Measurements from ENCODE around the gene MUC13. TPM values are rescaled to one million over a fixed set of nuclear protein-coding genes. Genes with fewer than 3 reads are reported as not detected.

MUC13 gene
- total RNA-seq, 1 experiment from 2014 or later: 0.13 TPM

GRCh38 chr3:124860599-124860998, 74.0 kb downstream of the MUC13 start:
- intact Hi-C loops (cut with micrococcal nuclease; ENCODE audit: unreplicated experiment) (no loop called here), in situ Hi-C loops (cut with HindIII; ENCODE audit: low pct_unique_long_range_greater_than_20kb, low sequenced_read_pairs) (no loop called here)
- H3K9me3 ChIP-seq (ENCODE audit: control insufficient read depth, insufficient read depth, low read depth, low read length): no peaks in the 10 kb centered on the region
- ATAC-seq (peak; percentile 96), DNase-seq (ENCODE audit: low read depth, low spot score) (peak; percentile 91)
- BruUV-seq (replicated peaks): no TSS peak
- 0 out of 4 replicates have a peak overlapping the region, but pooled peaks of 1 of the 2 experiments have one; percentile 7 for H3K4me3 ChIP-seq (ENCODE audit: low read depth in 2 of 2, low read length in 2 of 2)
- ChIA-PET POLR2A (no interaction called here), CTCF (no interaction called here)
- H3K27ac ChIP-seq (ENCODE audit: low read length): peak overlapping the region; percentile 69
- TF ChIP-seq TCF7L2 (IDR thresholded peaks at IDR 0.05; ENCODE audit: low read depth, low read length): peak; percentile 85
- no peak for TF ChIP-seq SIN3A (IDR thresholded peaks at IDR 0.05; ENCODE audit: borderline replicate concordance, insufficient read depth, low read depth, low read length)
- peak; percentile 66; the same call in 1 of the 2 replicates for TF ChIP-seq POLR2AphosphoS5 (IDR thresholded peaks at IDR 0.05; ENCODE audit: low read depth, low read length)
- H3K4me1 ChIP-seq (ENCODE audit: control insufficient read depth, insufficient read depth, low read length): peaks cover 50% of the 10 kb centered on the region
- H3K27me3 ChIP-seq (ENCODE audit: control insufficient read depth, insufficient read depth, low read length): no peaks in the 10 kb centered on the region
- peaks cover 5% of the 10 kb centered on the region for H3K36me3 ChIP-seq (ENCODE audit: control insufficient read depth, insufficient read depth, low read length)

DNA sequence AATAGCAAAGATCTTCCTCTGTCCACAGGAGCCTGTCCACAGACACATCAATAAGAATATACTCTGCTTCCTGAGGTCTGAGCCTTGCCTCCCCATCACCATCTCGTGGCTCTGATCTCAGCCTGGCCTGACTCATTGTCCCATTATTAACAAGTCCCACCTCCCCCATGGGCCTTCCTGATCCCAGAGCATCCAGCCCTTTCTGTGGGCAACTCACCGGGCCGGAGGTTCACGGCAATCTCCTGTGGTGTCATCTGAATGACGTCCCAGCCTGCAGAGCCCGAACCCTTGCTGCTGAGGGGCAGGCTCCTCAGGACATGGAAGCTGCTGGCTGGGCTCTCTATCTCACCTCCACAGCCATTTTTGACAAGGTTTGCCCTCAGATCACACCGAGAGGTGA, 75.5 kb downstream of the MUC13 start:
- DNase-seq (ENCODE audit: low read depth, low spot score) (peak; percentile 60), ATAC-seq (no peak)
- in situ Hi-C loops (cut with HindIII; ENCODE audit: low pct_unique_long_range_greater_than_20kb, low sequenced_read_pairs): no loop called here
- ChIA-PET CTCF (no interaction called here), POLR2A (no interaction called here)
- TF ChIP-seq CTCF (IDR thresholded peaks at IDR 0.05): no peak
- Histone ChIP-seq H3K4me3 (ENCODE audit: low read depth in 2 of 2, low read length in 2 of 2) (no peak overlapping the region), H3K27ac (ENCODE audit: low read length) (peak overlapping the region; percentile 69), H3K27me3 (ENCODE audit: control insufficient read depth, insufficient read depth, low read length) (no peaks in the 10 kb centered on the region), H3K9me3 (ENCODE audit: control insufficient read depth, insufficient read depth, low read depth, low read length) (no peaks in the 10 kb centered on the region), H3K36me3 (ENCODE audit: control insufficient read depth, insufficient read depth, low read length) (peaks cover 5% of the 10 kb centered on the region), H3K4me1 (ENCODE audit: control insufficient read depth, insufficient read depth, low read length) (peaks cover 50% of the 10 kb centered on the region)
- BruUV-seq (replicated peaks): no TSS peak
- intact Hi-C loops (cut with micrococcal nuclease; ENCODE audit: unreplicated experiment): no loop called here

DNA sequence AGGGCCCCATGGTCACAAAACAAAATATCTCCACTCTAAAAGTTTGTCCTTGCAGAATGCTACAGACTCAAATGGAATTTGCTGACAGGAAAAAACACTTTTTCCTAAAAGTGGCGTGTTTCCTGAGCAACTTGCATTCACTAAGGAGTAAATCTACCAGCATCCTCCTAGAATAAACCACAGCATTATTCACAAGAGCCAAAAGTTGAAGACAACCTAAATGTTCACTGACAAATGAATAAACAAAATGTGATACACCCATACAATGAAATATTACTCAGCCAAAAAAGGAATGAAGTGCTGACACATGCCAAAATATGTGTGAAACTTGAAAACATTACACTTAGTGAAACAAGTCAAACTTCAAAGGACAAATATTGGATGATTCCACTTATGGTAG, 76.3 kb downstream of the MUC13 start:
- ATAC-seq (no peak), DNase-seq (ENCODE audit: low read depth, low spot score) (no peak)
- H3K27me3 ChIP-seq (ENCODE audit: control insufficient read depth, insufficient read depth, low read length): no peaks in the 10 kb centered on the region
- intact Hi-C loops (cut with micrococcal nuclease; ENCODE audit: unreplicated experiment) (no loop called here), in situ Hi-C loops (cut with HindIII; ENCODE audit: low pct_unique_long_range_greater_than_20kb, low sequenced_read_pairs) (no loop called here)
- H3K4me1 ChIP-seq (ENCODE audit: control insufficient read depth, insufficient read depth, low read length): peaks cover 47% of the 10 kb centered on the region
- CTCF ChIA-PET: no interaction called here
- TF ChIP-seq CTCF (IDR thresholded peaks at IDR 0.05): no peak
- TF ChIP-seq POLR2AphosphoS5 (IDR thresholded peaks at IDR 0.05; ENCODE audit: low read depth, low read length): no peak
- H3K36me3 ChIP-seq (ENCODE audit: control insufficient read depth, insufficient read depth, low read length): peaks cover 5% of the 10 kb centered on the region
- H3K9me3 ChIP-seq (ENCODE audit: control insufficient read depth, insufficient read depth, low read depth, low read length): no peaks in the 10 kb centered on the region
- H3K27ac ChIP-seq (ENCODE audit: low read length): peak overlapping the region; percentile 69; the same call in 1 of the 2 replicates
- no TSS peak for BruUV-seq (replicated peaks)
- POLR2A ChIA-PET: interaction anchor here (0.6 kb wide), 1 partner anchor 15 kb away, joined by 4 read pairs; no protein-coding TSS in a partner anchor
- H3K4me3 ChIP-seq (ENCODE audit: low read depth in 2 of 2, low read length in 2 of 2): no peak overlapping the region

DNA sequence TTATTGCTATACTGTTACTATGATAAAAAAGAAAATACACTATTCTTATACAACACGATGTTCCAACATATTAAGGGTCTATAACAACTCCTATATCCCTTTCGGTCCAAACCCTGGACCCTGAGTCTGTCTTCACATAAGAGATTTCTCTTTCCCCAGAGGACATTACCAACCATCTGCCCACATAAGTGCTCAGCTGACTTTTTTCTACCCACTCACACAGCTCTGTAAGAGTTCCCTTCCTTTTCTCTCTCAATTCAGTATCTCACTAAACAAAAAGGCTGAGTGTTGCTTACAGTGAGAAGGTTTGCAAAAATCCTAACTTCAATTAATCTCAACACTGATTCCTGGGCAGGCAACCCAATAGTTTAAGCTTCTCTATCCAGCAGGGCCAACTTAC, 77.9 kb downstream of the MUC13 start:
- Histone ChIP-seq H3K27ac (ENCODE audit: low read length) (peak overlapping the region; percentile 44; the same call in 1 of the 2 replicates), H3K9me3 (ENCODE audit: control insufficient read depth, insufficient read depth, low read depth, low read length) (no peaks in the 10 kb centered on the region), H3K4me1 (ENCODE audit: control insufficient read depth, insufficient read depth, low read length) (peaks cover 31% of the 10 kb centered on the region), H3K4me3 (ENCODE audit: low read depth in 2 of 2, low read length in 2 of 2) (no peak overlapping the region), H3K36me3 (ENCODE audit: control insufficient read depth, insufficient read depth, low read length) (peaks cover 5% of the 10 kb centered on the region), H3K27me3 (ENCODE audit: control insufficient read depth, insufficient read depth, low read length) (no peaks in the 10 kb centered on the region)
- ATAC-seq: no peak
- ChIA-PET POLR2A (no interaction called here), CTCF (no interaction called here)
- BruUV-seq (replicated peaks): no TSS peak
- in situ Hi-C loops (cut with HindIII; ENCODE audit: low pct_unique_long_range_greater_than_20kb, low sequenced_read_pairs) (no loop called here), intact Hi-C loops (cut with micrococcal nuclease; ENCODE audit: unreplicated experiment) (no loop called here)
- TF ChIP-seq TCF7L2 (IDR thresholded peaks at IDR 0.05; ENCODE audit: low read depth, low read length) (no peak), SIN3A (IDR thresholded peaks at IDR 0.05; ENCODE audit: borderline replicate concordance, insufficient read depth, low read depth, low read length) (no peak), REST (IDR thresholded peaks at IDR 0.05; ENCODE audit: insufficient read depth in 1 of 2, low read depth in 2 of 2, low read length in 1 of 2) (no peak), POLR2AphosphoS5 (IDR thresholded peaks at IDR 0.05; ENCODE audit: low read depth, low read length) (no peak), CTCF (IDR thresholded peaks at IDR 0.05) (no peak)
- DNase-seq (ENCODE audit: low read depth, low spot score): no peak

Data from Panc1 (cell line).